AG09319 (cell line): ENCODE measurements around the gene BUD23.
A peak's percentile ranks its signal among the peaks of the same experiment; 100 is the strongest.

Experiments
- DNase-seq: peaks from one replicate; pipeline ENCODE4 v3.0.0-alpha.2; 2010; ENCODE audit warnings: low read depth; ENCODE audit errors: extremely low read depth
- CTCF ChIP-seq: IDR thresholded peaks from 2 replicates; pipeline ENCODE4 v1.5.1; 2011; ENCODE audit warnings: low read depth, mild to moderate bottlenecking, inconsistent platforms, low read length, moderate library complexity

Gene BUD23

GRCh38 chr7:73683056-73683787 is at the start of gene BUD23, which contains the start of gene DNAJC30:
TSS of gene BUD23 (plus strand) at chr7:73683597. CDS start at chr7:73683626, 29 bp downstream.
TSS of gene DNAJC30 (minus strand) at chr7:73683453. CDS start at chr7:73683423, 30 bp downstream.
- DNase-seq = peak; percentile 88
- no peak for TF ChIP-seq CTCF

GRCh38 chr7:73633844-73634243 is 49.6 kb upstream of the BUD23 start:
- DNase-seq = no peak
- TF ChIP-seq CTCF = no peak

- no peak for DNase-seq
- no peak for TF ChIP-seq CTCF
Observed at GRCh38 chr7:73635428-73636200, 47.8 kb upstream of the BUD23 start.

- no peak for DNase-seq
- no peak for TF ChIP-seq CTCF
Observed at GRCh38 chr7:73638911-73639310, 44.5 kb upstream of the BUD23 start.

- no peak for DNase-seq
- no peak for TF ChIP-seq CTCF
Observed at GRCh38 chr7:73642834-73643233, 40.6 kb upstream of the BUD23 start.

- DNase-seq = no peak
- no peak for TF ChIP-seq CTCF
Observed at GRCh38 chr7:73644688-73645286, 38.6 kb upstream of the BUD23 start.
